ENCODE data around the gene SORBS2.

SORBS2 gene

DNA sequence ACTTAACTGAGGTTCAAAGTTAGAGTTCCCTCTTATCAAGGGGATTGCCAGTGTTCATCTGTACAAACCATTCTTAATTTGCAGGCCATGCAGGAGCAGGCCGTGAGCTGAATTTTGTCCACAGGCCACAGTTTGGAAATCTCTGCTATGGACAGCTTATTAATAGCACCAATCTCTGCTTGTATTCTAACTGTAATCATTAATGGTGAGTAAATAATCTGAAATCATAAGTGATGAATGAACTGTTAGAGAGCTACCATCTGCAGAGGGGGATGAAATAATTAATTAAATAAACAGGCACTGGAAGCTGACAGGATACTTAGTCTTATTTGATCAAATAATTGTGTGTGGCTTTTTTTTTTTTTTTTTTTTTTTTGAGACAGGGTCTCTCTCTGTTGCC is 228.2 kb downstream of the SORBS2 start:
- TF ChIP-seq, protein P1, sequence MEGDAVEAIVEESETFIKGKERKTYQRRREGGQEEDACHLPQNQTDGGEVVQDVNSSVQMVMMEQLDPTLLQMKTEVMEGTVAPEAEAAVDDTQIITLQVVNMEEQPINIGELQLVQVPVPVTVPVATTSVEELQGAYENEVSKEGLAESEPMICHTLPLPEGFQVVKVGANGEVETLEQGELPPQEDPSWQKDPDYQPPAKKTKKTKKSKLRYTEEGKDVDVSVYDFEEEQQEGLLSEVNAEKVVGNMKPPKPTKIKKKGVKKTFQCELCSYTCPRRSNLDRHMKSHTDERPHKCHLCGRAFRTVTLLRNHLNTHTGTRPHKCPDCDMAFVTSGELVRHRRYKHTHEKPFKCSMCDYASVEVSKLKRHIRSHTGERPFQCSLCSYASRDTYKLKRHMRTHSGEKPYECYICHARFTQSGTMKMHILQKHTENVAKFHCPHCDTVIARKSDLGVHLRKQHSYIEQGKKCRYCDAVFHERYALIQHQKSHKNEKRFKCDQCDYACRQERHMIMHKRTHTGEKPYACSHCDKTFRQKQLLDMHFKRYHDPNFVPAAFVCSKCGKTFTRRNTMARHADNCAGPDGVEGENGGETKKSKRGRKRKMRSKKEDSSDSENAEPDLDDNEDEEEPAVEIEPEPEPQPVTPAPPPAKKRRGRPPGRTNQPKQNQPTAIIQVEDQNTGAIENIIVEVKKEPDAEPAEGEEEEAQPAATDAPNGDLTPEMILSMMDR (IDR thresholded peaks at IDR 0.05; ENCODE audit: low read depth, low read length, missing control alignments): no peak
- H3K27ac ChIP-seq: no peak overlapping the region
- H3K36me3 ChIP-seq (replicated peaks): no peaks in the 10 kb centered on the region
- no peak overlapping the region for H3K4me3 ChIP-seq (ENCODE audit: low read depth, low read length)
- no peak for DNase-seq
- in situ Hi-C loops (cut with HindIII; ENCODE audit: low pct_ligation_motif_present, low sequenced_read_pairs): no loop called here
- H3K27me3 ChIP-seq (replicated peaks): no peaks in the 10 kb centered on the region

DNA sequence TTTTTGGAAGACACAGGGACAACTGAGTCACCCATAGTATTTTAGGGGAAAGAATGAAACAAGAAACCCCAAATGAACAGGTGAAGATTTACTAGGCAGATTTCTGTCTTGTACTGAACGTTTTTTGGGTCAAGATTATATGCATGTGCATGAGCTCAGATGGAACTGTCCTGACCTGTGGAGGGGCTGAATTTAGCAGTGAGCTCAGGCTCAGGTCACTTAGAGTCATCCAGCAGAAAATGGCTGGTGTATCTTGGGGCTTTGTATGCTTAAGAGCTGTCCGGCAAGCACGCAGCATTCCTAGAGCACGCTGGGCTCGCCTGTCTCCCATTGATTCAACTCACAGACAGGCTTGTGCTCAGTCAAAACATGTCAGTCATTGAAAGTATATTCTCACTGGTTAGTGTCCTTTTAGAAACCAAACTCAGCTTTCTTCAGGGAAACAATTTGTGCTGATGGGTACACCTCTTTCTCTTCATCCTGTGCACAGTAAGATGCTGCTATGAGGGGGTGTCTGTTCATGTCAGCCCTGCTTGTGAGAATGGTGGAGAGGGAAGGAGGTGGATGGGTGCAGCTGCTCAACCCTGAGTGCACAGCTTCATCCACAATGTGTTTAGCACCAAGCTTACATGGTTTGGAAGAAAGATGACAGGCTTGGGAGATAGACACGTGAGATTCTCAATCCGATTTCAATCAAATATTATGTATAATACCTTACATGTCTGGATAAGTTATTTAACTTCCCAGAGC is 229.2 kb downstream of the SORBS2 start:
- Histone ChIP-seq H3K27ac (no peak overlapping the region), H3K27me3 (replicated peaks) (no peaks in the 10 kb centered on the region), H3K36me3 (replicated peaks) (no peaks in the 10 kb centered on the region), H3K4me3 (ENCODE audit: low read depth, low read length) (no peak overlapping the region)
- TF ChIP-seq, protein P1 (IDR thresholded peaks at IDR 0.05; ENCODE audit: low read depth, low read length, missing control alignments): no peak
- DNase-seq: no peak
- in situ Hi-C loops (cut with HindIII; ENCODE audit: low pct_ligation_motif_present, low sequenced_read_pairs): no loop called here

GRCh38 chr4:185580699-185581098 is 231.3 kb downstream of the SORBS2 start:
- no peaks in the 10 kb centered on the region for H3K27me3 ChIP-seq (replicated peaks)
- DNase-seq: no peak
- no peak overlapping the region for H3K27ac ChIP-seq
- TF ChIP-seq, protein P1 (IDR thresholded peaks at IDR 0.05; ENCODE audit: low read depth, low read length, missing control alignments): no peak
- no peaks in the 10 kb centered on the region for H3K36me3 ChIP-seq (replicated peaks)
- H3K4me3 ChIP-seq (ENCODE audit: low read depth, low read length): no peak overlapping the region
- in situ Hi-C loops (cut with HindIII; ENCODE audit: low pct_ligation_motif_present, low sequenced_read_pairs): no loop called here

DNA sequence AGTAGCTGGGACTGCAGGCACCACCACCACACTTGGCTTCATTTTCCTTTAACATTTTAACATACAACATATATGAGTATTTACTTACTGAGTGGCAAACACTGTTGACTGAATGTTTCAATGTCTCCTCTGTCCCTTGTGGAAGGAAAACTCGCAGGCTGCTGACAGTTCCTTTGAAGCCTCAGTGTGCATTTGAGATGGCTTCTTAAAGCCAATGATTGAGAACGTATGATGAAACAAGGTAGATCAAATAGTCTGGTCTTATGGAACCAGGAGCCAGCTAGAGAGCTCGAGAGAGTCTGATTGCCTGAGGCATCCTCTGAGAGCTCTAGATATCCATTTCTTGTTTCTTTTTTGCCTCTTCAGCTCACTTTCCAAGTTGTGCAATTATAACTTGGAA is 233.7 kb downstream of the SORBS2 start:
- Histone ChIP-seq H3K36me3 (replicated peaks) (no peaks in the 10 kb centered on the region), H3K27me3 (replicated peaks) (no peaks in the 10 kb centered on the region), H3K4me3 (ENCODE audit: low read depth, low read length) (no peak overlapping the region), H3K27ac (no peak overlapping the region)
- DNase-seq: no peak
- TF ChIP-seq, protein P1 (IDR thresholded peaks at IDR 0.05; ENCODE audit: low read depth, low read length, missing control alignments): no peak
- in situ Hi-C loops (cut with HindIII; ENCODE audit: low pct_ligation_motif_present, low sequenced_read_pairs): no loop called here

DNA sequence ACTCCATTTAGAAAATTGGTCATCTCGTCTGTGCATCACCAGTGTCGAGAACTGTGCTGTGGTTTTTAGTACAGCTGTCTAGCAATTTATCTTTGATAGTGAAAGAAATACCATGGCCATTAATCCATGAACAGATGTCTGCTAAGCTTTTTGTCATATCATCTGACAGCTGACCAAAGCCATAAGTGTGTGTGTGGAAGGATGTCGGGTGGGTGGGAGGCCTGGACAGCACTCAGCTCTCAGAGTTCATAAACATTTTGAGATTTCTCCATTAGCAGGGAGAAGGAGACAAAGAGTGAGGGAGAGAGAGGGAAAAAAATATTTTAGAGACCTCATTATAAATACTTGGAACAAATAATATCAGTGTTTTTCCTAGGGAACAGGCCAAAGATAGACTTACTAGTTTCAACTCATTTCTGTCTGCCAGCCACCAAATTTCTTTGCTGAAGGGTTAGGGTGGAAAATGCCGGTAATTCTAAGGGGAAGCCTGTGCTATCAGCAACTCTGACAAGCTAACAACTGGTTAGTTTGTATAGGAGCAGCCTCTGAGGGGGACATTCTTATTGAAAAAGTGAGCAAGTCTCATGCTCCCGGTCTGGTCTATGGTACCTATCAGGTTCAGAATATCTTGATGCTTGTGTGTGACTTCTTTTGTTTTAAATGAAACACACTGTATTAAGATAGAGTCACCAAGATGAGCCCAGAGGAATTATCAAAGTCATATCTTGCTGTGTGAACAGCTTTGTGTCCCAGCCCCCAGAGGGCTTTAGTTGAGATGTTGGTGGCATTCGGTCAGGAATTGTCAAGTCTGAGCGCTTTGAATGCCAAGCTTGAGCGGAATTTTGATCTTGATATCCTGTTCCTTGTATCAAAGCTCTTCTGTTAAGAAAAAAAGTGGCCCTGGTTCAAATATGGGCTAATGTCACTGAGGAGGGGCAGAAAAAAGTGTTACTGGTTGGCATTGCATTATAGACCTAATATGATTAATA is 234.7 kb downstream of the SORBS2 start:
- in situ Hi-C loops (cut with HindIII; ENCODE audit: low pct_ligation_motif_present, low sequenced_read_pairs): no loop called here
- Histone ChIP-seq H3K27me3 (replicated peaks) (no peaks in the 10 kb centered on the region), H3K27ac (no peak overlapping the region), H3K36me3 (replicated peaks) (no peaks in the 10 kb centered on the region), H3K4me3 (ENCODE audit: low read depth, low read length) (no peak overlapping the region)
- DNase-seq: no peak
- TF ChIP-seq, protein P1 (IDR thresholded peaks at IDR 0.05; ENCODE audit: low read depth, low read length, missing control alignments): no peak

Measured in brain microvascular endothelial cell (primary cell).